HG03342 (cell line): ENCODE results near the gene CTXN1.

Experiments
- ATAC-seq: cut with Tn5 transposase; IDR thresholded peaks from one replicate; pipeline ENCODE4 v1.9.1; 2021; ENCODE audit warnings: mild to moderate bottlenecking, moderate library complexity; ENCODE audit not compliant: unreplicated experiment

Gene CTXN1

DNA sequence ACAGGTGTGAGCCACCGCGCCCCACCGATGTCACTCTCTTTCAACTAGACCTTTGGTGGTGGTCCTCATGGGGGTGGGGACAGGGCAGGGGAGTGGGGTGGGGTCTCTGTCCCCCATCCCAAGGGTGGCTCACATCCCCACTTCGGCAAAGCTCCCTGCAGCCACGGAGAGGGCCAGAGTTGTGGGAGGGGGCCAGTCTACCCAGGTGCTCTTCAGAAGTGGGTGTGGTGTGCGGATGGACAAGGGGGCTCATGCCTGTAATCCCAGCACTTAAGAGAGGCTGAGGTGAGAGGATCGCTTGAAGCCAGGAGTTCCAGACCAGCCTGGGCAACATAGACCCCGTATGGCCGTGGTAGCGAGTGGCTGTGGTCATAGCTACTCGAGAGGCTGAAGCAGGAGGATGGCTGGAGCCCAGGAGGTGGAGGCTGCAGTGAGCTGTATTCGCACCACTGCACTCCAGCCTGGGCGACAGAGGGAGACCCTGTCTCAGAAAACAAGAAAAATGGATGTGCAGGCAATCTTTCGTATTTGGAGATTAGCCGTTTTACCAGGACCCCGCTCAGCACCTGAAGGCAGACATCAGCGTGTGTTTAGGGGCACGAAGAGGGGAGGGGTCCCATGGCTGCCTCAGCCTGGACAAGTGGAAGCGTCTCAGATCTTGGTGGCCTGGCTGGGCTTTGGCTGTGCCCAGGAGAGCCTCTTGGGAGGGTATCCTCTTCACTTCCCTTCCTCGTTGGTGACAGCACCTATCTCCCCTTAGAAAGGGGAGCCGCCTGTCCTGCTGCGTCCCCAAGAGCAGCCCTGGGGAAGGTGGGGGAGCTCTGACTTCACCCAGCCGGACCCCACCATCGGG is 10.5 kb downstream of the CTXN1 start:
- ATAC-seq: no peak

DNA sequence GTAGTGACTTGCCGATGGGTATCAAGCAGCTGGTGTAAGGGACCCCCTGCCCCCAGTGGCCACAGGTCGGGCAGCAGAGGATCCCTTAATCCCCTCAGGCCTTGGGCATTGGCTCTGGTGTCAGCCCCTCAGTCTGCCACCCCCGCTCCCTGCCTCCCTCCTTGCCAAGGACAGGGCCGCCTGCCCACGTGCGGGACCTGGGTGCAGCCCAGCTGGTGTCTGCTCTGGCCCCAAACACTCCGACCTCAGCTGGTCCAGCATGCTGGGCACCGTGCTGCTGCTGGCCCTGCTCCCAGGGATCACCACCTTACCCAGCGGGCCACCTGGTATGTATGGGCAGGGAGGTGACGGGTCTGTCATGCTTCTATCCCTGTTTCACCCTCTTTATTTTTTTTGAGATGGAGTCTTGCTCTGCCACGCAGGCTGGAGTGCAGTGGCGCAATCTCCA is 11.3 kb downstream of the CTXN1 start, which contains the start of gene TGFBR3L:
TSS of gene TGFBR3L (plus strand) at position 233 of the 448 bp plus-strand sequence.
- no peak for ATAC-seq

GRCh38 chr19:7914099-7914498 is 11.8 kb downstream of the CTXN1 start:
- no peak for ATAC-seq

- ATAC-seq: no peak
Observed at GRCh38 chr19:7913652-7914051, 12.3 kb downstream of the CTXN1 start.

GRCh38 chr19:7912697-7913564 is 13.0 kb downstream of the CTXN1 start:
- no peak for ATAC-seq

DNA sequence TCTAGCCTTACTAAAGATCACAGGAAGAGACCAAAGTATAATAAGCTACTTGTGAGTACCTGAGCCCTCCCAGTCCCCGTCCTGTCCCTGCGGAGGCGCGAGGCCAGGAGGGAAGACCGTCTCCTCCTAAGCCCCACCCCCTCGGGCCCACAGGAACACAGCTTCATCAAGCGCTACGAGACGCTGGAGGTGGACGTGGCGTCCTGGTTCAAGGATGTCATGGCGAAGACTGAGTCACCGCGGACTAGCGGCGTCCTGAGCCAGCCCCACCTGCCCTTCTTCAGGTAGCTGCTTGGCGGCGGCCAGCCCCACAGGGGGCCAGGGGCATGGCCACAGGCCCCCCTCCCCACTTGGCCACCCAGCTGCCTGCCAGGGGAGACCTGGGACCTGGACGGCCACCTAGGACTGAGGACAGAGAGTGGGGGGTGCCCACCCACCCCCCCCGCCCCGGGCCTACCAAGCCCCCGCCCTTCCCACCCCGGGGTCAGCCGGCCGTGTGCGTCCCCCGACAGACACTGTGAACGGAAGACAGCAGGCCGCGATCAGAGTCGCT is 13.7 kb downstream of the CTXN1 start:
- ATAC-seq: no peak

DNA sequence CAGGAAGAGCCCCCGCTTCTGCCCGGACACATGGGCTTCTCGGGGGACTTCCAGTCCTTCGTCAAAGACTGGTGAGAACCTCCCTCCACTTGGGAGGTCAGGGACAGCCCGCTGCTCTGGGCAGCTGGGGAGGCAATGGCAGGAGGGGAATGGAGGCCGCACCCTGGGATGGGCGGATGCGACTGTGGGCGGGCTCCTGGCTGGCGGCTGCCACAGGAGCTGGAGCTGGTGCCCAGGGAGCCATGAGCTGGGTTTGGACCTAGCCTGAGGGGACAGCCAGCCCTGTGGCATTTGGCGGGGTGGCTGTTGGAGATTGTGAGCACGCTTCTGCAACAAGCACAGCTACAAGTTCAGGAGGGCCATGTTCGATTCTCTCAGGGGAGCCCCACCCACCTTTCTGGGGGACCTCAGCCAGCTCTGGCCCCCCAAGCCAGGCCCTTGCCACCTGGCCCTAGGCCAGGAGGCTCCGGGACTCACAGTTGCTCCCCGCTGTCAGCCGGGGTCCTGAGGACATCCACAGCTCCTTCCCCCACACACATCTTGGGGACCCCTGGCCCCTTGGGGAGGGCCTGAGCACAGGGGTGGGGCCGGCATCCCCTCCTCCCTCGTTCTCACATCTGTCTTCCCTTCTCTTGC is 14.3 kb downstream of the CTXN1 start:
- ATAC-seq: no peak

GRCh38 chr19:7910321-7911161 is 15.4 kb downstream of the CTXN1 start:
- ATAC-seq: no peak

GRCh38 chr19:7909471-7910067 is 16.4 kb downstream of the CTXN1 start:
- no peak for ATAC-seq

- ATAC-seq: no peak
Observed at GRCh38 chr19:7908742-7909461, 17.0 kb downstream of the CTXN1 start.

GRCh38 chr19:7908078-7908699 is 17.7 kb downstream of the CTXN1 start:
- ATAC-seq: no peak

DNA sequence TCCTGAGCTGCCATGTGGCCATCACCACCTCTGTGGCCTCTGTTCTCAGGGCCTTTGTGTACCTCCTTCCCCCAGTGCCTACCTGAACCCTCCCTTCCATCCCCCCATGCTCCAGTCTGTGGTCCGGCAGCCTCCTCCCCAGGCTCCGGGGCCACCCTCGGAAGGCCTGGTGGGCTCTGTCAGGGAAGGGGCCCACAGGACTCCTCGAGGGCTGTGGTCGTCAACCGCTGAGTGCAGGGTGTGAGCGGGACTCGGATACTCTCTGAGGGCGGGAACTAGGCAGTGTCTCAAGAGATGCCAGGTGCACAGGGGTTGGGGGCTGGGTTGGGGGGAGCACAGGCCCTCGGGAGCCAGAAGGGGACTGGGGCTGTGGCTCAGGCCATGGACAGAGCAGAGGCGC is 18.4 kb downstream of the CTXN1 start:
- ATAC-seq: no peak

GRCh38 chr19:7907122-7907521 is 18.8 kb downstream of the CTXN1 start:
- no peak for ATAC-seq

DNA sequence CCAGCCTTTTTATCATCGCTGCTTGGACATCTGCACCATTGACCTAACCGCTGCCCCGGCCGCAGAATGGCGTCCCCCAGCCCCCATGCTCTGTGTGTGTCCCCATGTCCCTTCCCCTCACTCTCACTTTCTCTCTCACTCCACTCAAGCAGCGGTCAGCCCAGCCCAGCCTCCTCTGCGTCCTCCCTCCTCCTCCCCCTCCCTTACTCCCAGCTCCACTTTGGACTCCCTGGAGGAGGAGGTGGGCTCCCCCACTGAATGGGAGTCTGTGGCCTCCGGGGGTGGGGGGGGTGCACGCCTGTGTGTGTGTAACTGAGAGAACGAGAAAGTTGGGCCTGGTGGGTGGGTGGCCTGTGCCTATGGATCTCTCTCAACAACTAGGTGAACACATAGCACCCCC is 20.1 kb downstream of the CTXN1 start:
- ATAC-seq: no peak

DNA sequence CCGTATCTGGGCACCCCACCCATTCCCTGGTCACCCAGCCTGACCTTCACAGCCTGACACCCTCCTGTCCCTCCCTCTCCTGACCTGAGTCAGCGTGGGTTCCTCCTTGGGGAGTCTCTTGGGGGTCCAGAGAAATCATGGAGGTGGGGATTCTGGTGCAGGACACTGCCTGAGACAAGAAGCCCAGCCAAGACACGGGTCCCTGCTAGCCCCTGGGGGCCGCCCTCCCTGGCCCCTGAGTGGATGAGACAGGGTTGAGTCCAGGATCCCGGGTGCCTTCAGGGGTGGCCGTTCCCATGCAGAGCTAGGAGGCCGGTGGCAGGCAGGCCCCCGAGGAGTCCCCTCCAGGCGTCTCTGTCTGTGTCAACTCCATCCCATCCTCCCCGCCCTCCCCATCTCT is 20.7 kb downstream of the CTXN1 start:
- no peak for ATAC-seq

- ATAC-seq: peak; percentile 35
Observed at GRCh38 chr19:7904074-7905020, 21.6 kb downstream of the CTXN1 start.

DNA sequence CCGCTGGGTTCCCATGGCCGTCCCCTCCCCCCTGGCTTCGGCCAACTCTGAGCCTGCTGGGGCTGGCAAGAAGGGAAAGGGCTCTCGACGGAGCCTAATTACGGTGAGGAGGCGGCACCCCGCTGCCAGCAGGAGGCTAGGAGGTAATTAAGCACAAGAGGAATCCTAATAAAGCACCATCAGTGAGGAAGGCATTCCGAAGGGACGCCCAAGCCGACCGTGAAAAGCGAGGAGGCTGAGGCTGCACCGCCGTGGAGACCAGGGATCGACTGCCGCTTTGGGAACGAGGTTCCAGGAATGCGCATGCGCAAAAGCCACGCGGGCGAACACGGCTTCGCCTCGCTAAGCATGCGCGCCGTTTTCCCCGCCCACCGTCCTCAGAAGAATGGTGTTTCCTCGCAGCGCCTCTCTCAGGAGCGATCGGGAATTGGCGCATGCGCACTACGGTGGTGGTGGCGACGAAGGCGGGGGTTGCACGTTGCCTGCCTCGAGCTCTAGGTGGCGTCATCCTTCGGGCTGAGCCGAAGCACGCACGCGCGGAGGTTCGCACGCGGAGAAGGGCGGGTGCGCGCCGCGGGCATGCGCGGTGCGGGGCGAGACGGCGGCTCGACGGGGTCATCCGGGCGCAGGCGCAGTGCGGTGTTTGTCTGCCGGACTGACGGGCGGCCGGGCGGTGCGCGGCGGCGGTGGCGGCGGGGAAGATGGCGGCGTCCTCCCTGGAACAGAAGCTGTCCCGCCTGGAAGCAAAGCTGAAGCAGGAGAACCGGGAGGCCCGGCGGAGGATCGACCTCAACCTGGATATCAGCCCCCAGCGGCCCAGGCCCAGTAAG is 22.5 kb downstream of the CTXN1 start, which contains the start of gene MAP2K7:
TSS of gene MAP2K7 (plus strand) at position 634 of the 830 bp plus-strand sequence. CDS start at position 702, 68 bp downstream.
- ATAC-seq: peak; percentile 78
